NCI-H2171 (cell line): ENCODE results near the gene LENEP.

Experiments used
- DNase-seq: peaks from one replicate; lab custom pipeline; 2025; lab: John Stamatoyannopoulos, UW

Gene LENEP, protein sequence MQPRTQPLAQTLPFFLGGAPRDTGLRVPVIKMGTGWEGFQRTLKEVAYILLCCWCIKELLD

DNA sequence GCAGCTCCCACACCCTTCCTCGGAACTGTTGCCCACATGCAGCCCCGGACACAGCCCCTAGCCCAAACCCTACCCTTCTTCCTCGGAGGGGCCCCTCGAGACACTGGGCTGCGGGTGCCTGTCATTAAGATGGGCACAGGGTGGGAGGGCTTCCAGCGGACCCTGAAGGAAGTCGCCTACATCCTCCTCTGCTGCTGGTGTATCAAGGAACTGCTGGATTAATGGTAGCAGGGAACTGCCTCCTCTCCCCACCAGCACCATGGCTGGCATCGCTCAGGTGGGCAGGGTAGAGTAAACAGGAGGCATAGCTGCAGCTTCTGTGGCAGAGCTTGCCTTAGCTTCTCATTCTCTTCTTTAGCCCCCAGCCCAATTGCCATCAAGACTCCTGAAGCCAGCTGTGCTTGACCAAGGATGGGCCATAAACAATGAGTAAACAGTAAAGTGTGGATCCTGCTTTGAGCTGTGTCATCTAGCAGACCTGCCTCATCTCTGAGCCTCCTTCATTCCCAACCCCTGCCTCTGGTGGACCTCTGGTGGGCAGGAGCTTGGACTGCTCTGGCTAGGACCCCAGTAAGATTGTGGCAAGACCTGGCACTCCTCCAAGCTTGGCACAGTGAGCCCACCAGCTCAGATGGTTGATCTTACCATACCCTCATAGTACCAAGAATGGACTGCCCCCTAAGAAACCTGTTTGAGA, at the start of gene LENEP:
Gene LENEP, plus strand, starts transcription at position 15 of the 697 bp plus-strand sequence. Its CDS starts 22 bp downstream, at position 37.
- no peak for DNase-seq

DNA sequence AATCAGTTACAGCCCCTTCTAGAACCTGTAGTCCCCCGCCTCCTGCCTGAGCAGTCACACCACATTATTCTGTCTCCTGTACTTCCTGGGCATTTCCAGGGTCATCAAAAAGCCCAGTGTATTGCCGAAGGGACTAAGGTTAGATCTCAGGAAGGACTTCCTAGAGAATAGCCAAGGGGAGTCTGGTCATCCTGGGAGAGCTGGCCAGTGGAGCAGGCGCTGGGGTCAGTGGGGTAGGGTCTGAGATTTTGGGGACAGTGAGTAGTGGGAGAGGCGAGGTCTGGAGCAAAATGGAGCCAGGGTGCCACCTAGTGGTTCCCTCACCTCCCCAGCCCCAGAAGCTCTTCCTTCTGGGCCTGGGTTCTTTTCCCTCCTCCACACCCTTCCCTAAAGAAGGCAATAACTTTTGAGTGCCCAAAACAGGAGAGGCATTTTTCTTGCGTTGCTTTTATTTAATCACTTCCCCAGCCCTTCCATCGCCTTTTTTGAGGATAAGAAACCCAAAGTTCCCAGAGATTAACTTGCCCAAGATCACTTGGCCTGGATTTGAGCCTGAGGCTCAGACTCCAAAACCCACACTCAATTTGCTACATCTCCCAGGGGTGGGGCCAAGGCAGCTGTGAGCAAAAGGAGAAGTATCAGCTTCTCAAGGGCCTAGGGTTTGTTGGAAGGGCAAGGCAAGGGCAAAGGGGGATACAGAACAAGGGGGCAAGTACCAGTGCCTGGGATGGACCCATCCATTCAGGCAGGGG, 49.6 kb upstream of the LENEP start:
- DNase-seq: no peak

DNA sequence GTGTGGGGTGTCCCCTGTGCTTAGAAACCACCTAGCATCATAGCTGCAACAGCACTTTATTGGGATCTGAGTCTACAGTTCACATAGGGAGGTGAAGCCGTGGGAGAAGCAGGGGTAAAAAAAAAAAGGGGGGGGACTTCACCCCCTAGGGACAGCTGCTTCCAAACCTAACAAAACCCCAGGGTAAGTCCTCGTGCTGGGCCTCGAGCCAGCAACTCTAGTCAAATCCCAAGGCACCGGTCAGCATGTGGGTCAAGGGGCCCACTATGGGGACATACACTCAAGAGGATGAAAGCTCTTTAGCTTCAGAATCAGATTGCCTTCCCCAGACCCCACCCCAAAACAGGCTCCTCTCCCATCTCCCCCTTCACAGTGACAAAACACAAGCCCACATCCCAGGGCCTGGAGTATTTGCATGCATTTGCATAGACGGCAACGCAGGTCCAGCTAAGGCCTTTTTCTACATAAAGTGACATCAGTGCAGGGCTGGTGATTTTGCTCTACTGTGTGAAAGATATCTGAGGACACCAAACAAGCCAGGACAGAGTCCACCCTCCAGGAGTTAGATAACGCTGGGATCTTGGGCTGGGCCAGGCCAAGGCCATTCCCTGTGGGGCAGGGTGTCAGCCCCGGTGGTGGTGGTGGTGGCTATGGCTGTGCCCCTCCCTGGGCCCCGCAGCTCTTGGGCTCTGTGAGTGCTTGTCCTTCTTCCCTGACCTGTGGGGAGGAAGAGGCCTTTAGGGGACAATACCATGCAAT, 48.8 kb upstream of the LENEP start:
- no peak for DNase-seq

DNA sequence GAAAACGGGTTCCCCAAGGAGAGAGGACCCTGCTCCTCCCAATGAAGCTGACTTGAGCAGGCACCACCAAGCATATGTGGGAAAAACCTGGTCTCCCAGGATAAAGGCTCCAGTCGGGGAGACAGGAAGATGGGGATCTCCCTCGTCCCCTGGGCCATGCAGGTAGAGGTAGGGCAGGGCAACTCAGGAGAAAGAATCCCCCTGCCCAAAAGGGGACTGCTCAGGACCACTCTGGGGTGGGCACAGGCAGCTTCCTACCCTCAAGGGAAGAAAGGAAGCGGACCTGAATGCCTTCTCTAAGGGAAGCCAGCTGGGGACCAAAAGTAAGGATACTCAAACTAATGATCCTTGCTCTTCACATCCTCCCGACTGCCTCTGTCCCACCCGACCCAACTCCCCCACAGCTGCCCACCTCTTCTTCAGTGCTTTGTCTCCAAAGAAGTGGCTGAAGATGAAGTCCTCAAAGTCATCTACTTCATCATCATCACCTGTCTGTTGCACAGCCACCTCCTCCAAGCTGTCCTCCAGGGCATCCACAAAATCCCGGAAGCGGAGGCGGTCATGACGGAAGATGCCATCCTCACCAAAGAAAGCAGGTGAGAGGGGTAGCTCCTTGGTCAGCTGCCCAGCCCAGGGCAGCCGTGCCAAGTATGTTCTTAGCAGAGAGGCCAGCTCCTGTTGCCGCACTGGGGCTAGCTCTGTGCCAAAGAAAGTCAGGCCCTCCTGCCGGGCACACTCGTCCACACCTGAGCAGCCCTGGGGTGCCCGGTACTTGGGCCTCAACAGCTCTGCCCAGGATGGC, 48.0 kb upstream of the LENEP start:
- DNase-seq: no peak

DNA sequence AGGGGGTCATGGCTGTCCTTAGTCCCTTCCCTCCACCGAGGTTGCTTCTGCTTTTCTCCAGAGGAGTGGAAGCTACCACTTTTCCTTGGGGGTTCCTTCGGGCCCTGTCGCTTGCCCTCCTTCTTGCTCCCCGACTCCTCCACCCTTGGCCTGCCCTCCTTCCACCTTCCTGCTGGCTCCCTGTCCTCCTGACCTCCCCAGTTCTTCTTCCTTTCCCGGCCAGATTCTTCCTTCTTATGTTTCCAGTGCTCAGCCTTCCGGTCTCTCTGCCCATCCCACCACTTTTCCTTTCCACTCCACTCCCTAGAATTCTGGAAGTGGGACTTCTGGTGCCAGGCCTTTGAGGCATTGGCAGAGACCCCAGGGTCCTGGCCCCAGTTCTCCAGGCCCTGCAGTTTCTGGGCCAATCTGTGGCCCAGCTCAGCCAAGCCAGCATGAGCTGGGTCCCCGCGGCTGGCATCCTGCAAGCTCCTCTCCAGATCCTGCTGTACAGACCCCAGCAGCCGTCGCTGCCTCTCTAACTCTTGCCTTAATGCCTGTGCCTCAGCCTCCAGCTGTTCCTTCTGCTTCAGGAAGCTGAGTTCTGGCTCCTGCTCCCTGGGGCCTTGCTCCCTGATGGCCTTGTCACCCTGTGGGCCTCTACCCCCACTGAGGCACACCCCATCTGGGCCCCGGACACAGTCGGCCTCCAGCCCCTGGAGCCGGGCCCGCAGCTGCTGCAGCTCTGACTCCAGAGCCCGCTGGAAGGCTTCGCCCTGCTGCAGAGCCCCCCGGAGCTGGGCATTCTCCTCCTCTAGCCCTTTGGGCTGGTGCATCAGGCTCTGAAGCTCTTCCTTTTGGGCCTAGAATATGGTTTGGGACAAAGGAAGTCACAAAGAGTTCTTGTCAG, 47.2 kb upstream of the LENEP start:
- no peak for DNase-seq

DNA sequence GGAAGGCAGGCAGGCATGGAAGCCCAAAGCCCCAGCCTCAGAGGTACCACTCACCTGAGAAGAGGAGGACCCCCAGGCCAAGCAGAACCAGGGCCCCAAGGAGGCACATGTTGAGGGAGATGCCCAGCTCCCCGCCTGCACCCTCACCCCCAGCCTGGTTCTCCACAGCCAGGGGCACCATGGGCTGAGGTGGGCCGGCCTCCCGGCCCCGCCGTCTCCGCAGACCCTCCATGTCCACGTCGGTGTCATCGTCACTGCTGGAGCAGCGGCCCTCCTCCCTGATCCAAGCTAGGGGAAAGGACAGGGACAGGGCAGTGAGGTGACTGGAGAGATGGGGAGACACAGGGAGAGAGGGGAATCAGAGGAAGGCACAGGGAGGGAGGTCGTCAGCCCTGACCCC, 45.3 kb upstream of the LENEP start:
- no peak for DNase-seq

DNA sequence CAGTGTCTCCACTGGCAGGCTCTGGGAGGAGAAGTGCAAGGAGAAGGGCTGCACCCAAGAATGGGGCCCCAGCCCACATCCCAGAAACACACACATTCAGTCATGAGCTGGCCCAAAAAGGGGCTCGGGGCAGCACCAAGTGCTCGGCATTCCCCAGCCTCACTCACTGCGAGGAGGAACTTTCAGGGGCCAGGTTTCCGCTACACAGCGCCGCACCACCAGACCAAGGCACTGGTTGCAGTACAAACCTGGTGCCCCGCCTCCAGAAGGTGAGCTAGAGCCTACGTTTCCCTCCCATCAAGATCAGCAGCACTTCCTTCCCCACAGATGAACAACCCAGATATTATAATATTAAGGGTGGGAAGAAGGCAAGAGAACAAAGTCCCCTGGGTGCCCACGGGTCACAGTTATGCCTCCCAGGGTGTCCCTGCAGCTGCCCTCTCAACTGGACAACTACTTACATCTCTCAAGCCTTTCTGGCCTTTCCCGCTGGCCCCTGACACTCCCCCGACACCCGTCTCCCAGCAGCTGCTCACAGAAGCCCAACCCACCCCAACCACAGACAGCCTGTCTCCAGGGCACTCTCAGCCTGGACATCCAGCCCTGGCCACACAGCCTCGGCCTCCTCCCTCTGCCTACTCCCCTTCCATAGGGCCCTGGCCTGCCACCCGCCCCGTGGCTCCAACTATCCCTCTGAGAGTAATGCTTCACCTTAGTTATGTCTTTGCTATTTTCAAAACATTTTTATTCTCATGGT, 41.3 kb upstream of the LENEP start:
- no peak for DNase-seq

DNA sequence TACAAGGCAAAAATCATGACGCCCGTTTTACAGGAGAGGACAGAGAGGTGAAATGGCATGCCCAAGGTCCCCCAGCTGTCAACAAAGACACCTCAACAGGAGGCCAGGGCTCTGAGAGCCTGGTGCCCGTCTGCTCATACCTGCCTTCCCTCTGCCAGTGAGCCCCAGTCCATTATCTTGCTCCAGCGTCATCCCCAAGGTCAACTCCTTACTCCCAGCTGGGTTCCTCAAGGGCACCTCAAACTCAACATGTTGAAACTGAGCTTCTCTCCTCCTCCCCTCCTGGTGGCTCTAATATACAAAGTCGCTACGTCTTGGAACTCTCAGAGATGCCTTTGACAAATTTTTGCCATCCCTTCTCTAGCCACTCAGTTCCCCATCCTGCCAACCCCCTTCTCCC, 40.7 kb upstream of the LENEP start:
- no peak for DNase-seq

DNA sequence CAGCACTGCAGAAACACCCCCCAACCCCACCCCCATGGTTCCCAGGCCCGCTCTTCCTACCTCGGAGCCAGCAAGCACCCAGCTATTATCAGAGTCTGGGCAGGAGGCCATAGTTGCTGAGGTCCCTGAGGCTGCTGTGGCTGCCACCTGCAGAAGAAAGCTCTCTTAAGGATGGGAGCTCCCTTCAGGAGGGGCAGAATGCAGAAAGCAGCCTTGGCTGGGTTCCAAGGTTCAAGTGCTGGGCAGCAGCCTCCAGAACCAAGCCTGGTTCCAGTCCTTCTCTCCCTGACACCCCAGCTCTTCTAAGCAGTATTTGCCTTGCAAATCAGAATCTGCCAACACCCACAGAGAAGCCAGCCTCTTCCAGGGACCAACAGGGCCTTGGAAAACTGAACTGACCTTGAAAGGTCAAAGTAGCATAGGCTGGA, 39.8 kb upstream of the LENEP start:
- DNase-seq: no peak

DNA sequence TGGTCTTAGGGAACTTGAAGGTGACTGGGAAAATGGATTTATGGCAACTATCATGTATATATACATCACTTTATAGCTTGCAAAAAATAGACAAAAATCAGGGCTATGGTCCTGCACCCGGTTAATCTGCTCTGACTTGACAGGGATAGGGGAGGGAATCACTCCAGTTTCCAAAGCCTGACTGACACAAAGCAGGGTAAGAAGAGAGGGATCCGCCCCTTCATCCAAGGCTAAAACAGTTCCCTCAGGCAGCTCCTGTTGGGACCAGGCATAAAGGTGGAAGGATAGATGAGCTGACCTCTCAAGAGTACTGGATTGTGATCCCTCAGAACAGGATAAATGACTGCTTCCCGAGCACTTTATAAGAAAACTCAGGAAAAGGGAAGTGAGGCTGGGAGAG, 38.8 kb upstream of the LENEP start:
- no peak for DNase-seq

DNA sequence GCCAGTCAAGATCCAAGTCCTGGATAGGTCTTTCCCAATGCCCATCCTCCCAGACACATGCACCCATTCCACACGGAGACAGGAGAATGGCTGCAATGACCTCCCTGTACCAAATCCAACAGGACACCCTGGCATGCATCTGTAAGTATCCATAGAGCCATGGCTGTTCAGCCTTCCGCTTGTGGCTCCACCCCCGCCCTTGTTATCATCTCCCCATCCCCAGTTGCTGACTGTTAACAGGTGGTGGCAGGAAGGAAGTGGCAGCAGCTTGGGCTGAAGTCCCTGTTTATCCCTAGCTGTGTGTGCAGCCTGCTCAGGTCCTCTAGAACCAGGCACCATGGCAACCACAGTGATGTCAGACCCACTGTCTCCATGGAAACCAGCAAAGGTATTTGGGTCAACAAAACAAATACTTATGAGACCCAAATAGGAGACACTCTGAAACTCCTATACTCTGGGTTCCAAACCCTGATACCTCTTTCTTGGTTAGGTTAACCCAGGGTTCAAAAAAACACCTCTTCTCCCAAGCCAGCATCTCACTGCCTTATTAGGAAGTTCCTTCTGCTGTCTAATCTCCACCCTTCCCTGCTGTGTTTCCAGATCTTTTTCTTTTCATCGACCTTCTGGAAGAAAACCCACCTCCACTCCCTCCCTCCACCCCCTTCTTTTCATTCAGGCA, 38.2 kb upstream of the LENEP start:
- DNase-seq: peak; percentile 24

DNA sequence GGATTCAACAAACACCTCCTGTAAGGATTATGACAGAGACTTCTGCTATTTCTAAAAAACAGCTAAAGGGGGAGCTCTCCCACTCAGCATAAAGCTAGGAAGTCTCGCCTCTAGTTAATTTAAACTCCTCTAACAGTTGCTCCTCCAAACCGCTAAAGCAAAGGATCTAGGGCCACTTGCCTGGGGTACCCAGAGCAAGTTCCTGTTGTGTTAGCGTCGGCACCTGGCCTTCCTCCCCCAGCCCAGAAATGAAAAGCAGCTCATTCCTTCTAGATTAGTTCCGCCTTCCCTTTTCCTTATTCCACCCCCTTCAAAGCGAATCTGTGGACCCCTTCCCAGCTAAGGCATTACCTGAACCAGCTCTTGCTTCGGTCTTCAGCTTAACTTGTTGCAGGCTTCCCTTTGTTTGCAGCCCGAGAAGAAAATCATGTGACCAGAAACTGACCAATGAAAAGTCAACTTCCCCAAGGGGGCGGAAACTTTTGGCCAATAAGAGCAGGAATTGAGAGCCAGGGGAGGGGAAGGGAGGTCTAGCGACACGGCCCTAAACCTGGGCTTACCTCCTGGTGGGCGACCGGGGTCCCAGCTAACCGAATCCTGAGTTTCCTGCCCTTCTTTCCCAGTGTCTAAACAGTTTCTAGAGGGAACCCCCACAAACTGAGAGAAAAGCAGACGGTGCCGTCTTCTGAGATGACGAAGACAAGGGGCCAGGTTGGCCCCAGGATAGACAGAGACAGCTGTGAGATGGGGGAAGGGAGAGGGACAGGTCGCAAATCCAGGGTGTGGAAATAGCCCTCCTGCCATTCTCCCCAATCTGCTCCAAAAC, 37.5 kb upstream of the LENEP start, which contains the start of gene PBXIP1:
Gene PBXIP1, minus strand, starts transcription at position 382 of the 826 bp plus-strand sequence. CDS start 2,378 bp downstream, outside the sequence.
- peak; percentile 80 for DNase-seq

DNA sequence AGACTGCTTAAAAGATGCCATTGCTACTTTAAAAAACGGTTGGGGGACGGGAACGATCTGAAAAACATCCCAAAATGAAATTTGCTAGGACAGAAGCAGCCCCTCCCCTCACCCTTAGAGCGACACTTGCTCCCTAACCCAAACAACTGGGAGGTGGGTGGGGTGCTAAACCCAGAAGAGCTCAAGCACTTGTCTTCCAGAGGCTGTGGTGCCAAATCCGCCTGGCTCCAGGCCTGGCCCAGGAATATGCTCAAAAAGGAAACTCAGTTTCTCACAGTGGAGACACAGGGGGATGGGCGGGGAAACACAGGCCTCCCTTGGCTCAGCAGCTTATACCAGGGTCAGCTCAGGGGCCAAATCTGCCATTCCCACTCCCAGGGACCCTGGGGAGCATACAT, 36.8 kb upstream of the LENEP start:
- no peak for DNase-seq

DNA sequence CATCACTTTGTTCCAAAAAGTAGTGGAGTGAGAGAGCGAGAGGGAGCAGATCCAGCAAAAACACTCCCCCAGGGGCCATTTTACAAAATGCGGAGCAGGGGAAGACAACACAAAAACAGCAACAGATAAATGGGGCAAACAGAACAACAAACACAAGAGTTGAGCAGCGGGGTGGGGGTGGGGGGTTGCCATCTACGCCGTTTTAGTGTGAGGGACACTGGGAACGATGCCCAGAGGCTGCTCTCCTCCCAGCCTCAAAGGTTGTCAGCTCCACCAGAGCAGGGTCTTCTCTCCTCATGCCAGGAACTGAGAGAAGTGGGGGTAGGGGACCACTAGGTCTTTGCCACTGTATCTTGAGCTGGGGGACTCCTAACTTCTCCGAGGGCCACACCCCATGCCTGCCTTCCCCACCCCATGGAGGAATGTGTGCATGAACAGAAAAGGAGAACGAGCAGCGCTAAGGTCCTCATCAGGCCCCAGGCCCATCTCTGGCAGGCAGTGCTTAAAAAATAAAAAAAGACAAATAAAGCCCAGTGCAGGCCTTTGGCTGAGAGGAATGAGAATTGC, 36.2 kb upstream of the LENEP start:
- no peak for DNase-seq

DNA sequence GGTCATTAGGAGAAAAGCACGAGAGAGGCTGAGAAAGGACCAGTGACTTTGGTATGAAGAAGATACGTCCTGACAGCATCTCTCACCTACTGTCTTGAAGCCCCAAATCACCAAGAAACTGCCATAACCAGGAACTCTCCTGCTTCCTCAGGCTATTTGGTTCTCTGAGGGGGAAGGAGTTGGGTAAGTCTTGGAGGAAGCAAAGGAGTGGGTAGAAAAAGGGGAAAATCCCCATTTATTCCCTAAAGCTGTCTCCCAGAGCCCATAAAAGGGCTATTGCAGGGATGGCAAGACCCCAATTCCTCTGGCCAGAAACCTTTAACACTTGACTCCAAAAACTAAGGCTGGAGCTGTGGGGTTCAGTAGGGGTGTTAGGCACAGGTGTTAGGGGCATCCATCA, 35.4 kb upstream of the LENEP start:
- no peak for DNase-seq

DNA sequence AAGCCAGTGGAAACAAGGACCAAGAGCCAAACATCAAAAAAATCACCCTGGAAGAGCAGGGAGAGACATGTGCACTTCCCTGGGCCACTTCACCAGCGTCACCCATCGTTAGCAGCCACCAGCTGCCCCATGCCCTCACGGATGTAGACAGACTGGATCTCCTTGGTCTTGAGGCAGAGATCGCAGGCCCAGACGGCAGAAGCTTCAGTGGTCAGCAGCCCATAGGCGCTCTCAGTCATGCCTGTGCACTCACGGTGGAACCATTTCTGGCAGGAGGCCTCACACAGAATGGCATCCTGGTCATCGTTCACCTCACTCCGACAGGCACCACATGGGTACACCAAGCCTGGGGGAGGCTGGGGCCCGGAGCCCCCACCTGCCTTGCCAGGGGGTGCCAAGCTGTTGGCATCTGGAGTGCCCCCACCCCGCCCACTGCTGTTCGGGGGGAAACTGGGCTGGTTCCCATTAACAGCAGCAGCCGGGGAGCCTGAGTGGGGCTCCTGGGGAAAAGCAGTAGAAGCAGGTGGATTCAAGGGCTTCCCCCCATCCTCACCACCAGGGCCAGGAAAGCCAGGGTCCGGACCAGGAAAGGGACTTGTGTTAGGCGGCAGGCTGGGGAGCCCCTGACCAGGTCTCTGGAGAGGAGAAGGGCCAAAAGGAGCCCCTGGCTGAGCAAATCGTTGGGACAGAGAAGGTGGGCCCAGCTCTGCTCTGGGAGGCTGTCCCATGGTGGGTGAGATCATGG, 34.5 kb upstream of the LENEP start:
- DNase-seq: no peak

DNA sequence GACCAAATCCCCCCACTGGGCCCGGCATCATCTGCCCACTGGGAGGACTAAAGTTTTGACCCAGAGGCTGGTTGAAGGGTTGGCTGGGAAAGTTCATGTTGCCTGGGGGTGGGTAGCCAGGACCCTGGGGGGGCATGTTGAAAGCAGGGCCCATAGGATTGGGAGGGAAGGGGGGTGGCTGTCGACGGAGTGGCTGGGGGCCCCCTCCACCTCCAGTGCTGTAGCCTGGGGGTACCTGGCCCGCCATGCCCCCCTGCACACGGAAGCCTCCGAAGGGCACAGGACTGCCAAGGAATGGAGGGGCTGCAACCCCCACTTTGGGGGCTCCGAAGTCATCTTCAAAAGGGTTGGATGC, 34.0 kb upstream of the LENEP start:
- no peak for DNase-seq
